K562 (cell line): ENCODE data around the gene C6orf141. TPM values are rescaled to one million over a fixed set of nuclear protein-coding genes. Genes with fewer than 3 reads are reported as not detected.

ENCODE experiments used
- ATAC-seq: fragments of 200-7000 bp; cut with Tn5 transposase; 3 replicates; pipeline ENCODE4 v1.9.1; 2020; ENCODE audit warnings: moderate library complexity
- Bru-seq: library from RNA; stranded (reverse); fragments of 400-500 nt; gene quantifications from one replicate; lab custom pipeline; 2021; lab: Mats Ljungman, UMichigan
- BruChase-seq, 2 experiments: library from RNA; stranded (reverse); fragments of 400-500 nt; gene quantifications; one replicate each; lab custom pipeline; 2021; lab: Mats Ljungman, UMichigan
- BruUV-seq: library from RNA; stranded (reverse); fragments of 400-500 nt; replicated peaks from 2 replicates; lab custom pipeline; 2021; lab: Mats Ljungman, UMichigan
- CTCF ChIA-PET: fragments of 300-600 bp; formaldehyde crosslinking; extraction: SDS; loops from one replicate; lab custom pipeline; 2021; ENCODE audit warnings: low intra/inter-chr PET ratio; lab: Yijun Ruan, JAX
- POLR2A ChIA-PET: fragments of 300-600, 350-650 bp; sonication (Branson Sonifier 250); formaldehyde crosslinking; extraction: SDS; loops from one replicate; lab custom pipeline; 2021; ENCODE audit warnings: antibody characterized with exemption, inconsistent platforms; lab: Yijun Ruan, JAX
- DNase-seq, 4 experiments: peaks; one replicate each; pipeline versions ENCODE4 v3.0.0 to v3.0.0-alpha.2; 2011 to 2018; ENCODE audit warnings: low spot score in 3 of 4, mixed read lengths in 3 of 4; ENCODE audit errors: extremely low read depth in 1 of 4
- FAIRE-seq: peaks from 2 replicates; lab custom pipeline; 2011; peaks lifted over from hg19 to GRCh38; lab: Jason Lieb, UNC
- H2AFZ ChIP-seq: 2 replicates; pipeline ENCODE4 v1.6.0; 2011; ENCODE audit warnings: low read depth, low read length, control low read depth, inconsistent platforms
- H3K27ac ChIP-seq: fragments of 200-600 bp; 3 replicates; pipeline ENCODE4 v1.8.0; 2011; ENCODE audit warnings: low read depth, mild to moderate bottlenecking, control low read depth, inconsistent platforms, low read length, moderate library complexity, mixed read lengths; ENCODE audit errors: extremely low read depth
- H3K27me3 ChIP-seq, 2 experiments: fragments of 300-600 bp in 1 of 2; 2 replicates in 1 of 2; 3 replicates in 1 of 2; pipeline versions ENCODE4 v1.6.0 to v1.8.0; 2011; ENCODE audit warnings: inconsistent platforms in 2 of 2, low read length in 2 of 2, mild to moderate bottlenecking in 1 of 2, mixed read lengths in 1 of 2, moderate library complexity in 1 of 2; ENCODE audit not compliant: control insufficient read depth in 2 of 2, insufficient read depth in 2 of 2
- H3K36me3 ChIP-seq: fragments of 300-600 bp; 3 replicates; pipeline ENCODE4 v1.8.0; 2011; ENCODE audit warnings: mild to moderate bottlenecking, low read length, inconsistent platforms; ENCODE audit not compliant: control insufficient read depth, insufficient read depth
- H3K4me1 ChIP-seq, 2 experiments: fragments of 200-600 bp in 1 of 2; replicated peaks in 1 of 2; 2 replicates in 1 of 2; 3 replicates in 1 of 2; pipeline versions ENCODE4 v1.5.1 to v1.8.0; 2011; ENCODE audit warnings: inconsistent platforms in 2 of 2, low read length in 2 of 2, mild to moderate bottlenecking in 1 of 2, mixed read lengths in 1 of 2, moderate library complexity in 1 of 2; ENCODE audit not compliant: control insufficient read depth in 2 of 2, insufficient read depth in 2 of 2
- H3K4me2 ChIP-seq: 2 replicates; pipeline ENCODE4 v1.6.1; 2011; ENCODE audit warnings: low read length, control low read depth, inconsistent platforms, mixed read lengths; ENCODE audit not compliant: insufficient read depth
- H3K4me3 ChIP-seq: fragments of 200-600 bp; sonication (generic), shearing (Covaris generic); 2 replicates; pipeline ENCODE4 v1.5.1; 2016; ENCODE audit warnings: control low read depth, inconsistent platforms
- H3K79me2 ChIP-seq: fragments of 200-600 bp; 3 replicates; pipeline ENCODE4 v1.8.0; 2011; ENCODE audit warnings: low read length, inconsistent platforms; ENCODE audit not compliant: control insufficient read depth, insufficient read depth
- H3K9ac ChIP-seq, 2 experiments: 2 replicates each; pipeline versions ENCODE4 v1.6.0 to v1.6.1; 2011; ENCODE audit warnings: low read depth in 2 of 2, low read length in 2 of 2, control low read depth in 1 of 2, inconsistent platforms in 1 of 2, mild to moderate bottlenecking in 1 of 2, mixed read lengths in 1 of 2; ENCODE audit not compliant: insufficient read depth in 1 of 2
- H3K9me1 ChIP-seq: one replicate; pipeline ENCODE4 v1.6.0; 2011; ENCODE audit warnings: inconsistent platforms, mild to moderate bottlenecking, low read length, moderate library complexity; ENCODE audit not compliant: control insufficient read depth, insufficient read depth
- H3K9me3 ChIP-seq: replicated peaks from 2 replicates; pipeline ENCODE4 v1.5.1; 2011; ENCODE audit warnings: low read depth, low read length, inconsistent platforms; ENCODE audit not compliant: control insufficient read depth, insufficient read depth
- H4K20me1 ChIP-seq: replicated peaks from 2 replicates; pipeline ENCODE4 v1.6.1; 2011; ENCODE audit warnings: low read length, inconsistent platforms, mixed read lengths; ENCODE audit not compliant: control insufficient read depth, insufficient read depth
- BHLHE40 ChIP-seq: IDR thresholded peaks from 2 replicates; pipeline ENCODE4 v1.6.1; 2011; ENCODE audit warnings: low read length, improper control_type of control experiment
- ZBTB33 ChIP-seq: sonication (generic); formaldehyde crosslinking; IDR thresholded peaks from 2 replicates; pipeline ENCODE4 v1.8.1; 2023; ENCODE audit warnings: mild to moderate bottlenecking, missing genetic modification reagents
- WGBS: fragments of 100-300 bp; shearing (Covaris generic); methylation state at CpG from one replicate; pipeline ENCODE4 v1.1.6; 2016; ENCODE audit warnings: low coverage, mixed read lengths; ENCODE audit not compliant: insufficient coverage; ENCODE audit errors: missing lambda C conversion rate; 5-methylcytosine and 5-hydroxymethylcytosine counted together
- in situ Hi-C: fragments of 300-500 bp; cut with MboI; formaldehyde crosslinking; loops from 4 replicates; pipeline ENCODE4 v1.15.0; 2018; ENCODE audit warnings: inconsistent platforms, mixed read lengths
- intact Hi-C: fragments of 100-400 bp; cut with micrococcal nuclease; formaldehyde crosslinking; loops from 2 replicates; pipeline ENCODE4 v1.14.2; 2022
- long read RNA-seq, 3 experiments: library from polyadenylated mRNA in 2 of 3; library from RNA in 1 of 3; unstranded in 2 of 3; stranded (forward) in 1 of 3; transcript quantifications; one replicate each; pipeline ENCODE4 v2.0.0, GENCODE V29; 2019 to 2022
- polyA minus RNA-seq, 3 experiments: library from RNA; depleted of rRNA, polyadenylated mRNA; stranded (reverse); fragments of >200 nt; gene quantifications; 2 replicates each; pipeline ENCODE4 v1.2.3, GENCODE V29; 2011
- polyA plus RNA-seq, 8 experiments: library from polyadenylated mRNA; depleted of rRNA in 4 of 8; stranded (reverse) in 5 of 8; unstranded in 3 of 8; fragments of >200 nt; fragmentation: Nextera tagmentation in 2 of 8; fragmentation: Illumina TruSeq in 1 of 8; extraction: Ambion mirVana in 2 of 8; extraction: Trizol in 1 of 8; gene quantifications; 2 replicates each; pipeline versions ENCODE4 v1.2.1 to v1.2.3, GENCODE V29; 2011 to 2014; ENCODE audit warnings: inconsistent platforms in 1 of 8, missing spikeins in 1 of 8
- total RNA-seq, 7 experiments: library from RNA; depleted of rRNA in 6 of 7; stranded (reverse); fragments of >200 nt in 6 of 7; fragmentation: Illumina TruSeq in 2 of 7; extraction: Trizol in 2 of 7; gene quantifications; 2 replicates each; pipeline versions ENCODE4 v1.2.1 to v1.2.3, GENCODE V29; 2011 to 2021; ENCODE audit warnings: low replicate concordance in 1 of 7

Gene C6orf141
- not detected in 2 replicates for total RNA-seq (2011; cell fraction: chromatin; rRNA removed; ENCODE audit: low replicate concordance)
- total RNA-seq (2011; cell fraction: nucleolus; rRNA removed), result not detected in 2 replicates
- total RNA-seq (2011; cell fraction: nucleoplasm; rRNA removed), result not detected in 2 replicates
- total RNA-seq (2014; rRNA removed), result not detected in 2 replicates
- total RNA-seq (2014; rRNA removed; fragmentation: Illumina TruSeq; extraction: Trizol), result not detected in 2 replicates
- total RNA-seq (2015; rRNA removed; fragmentation: Illumina TruSeq; extraction: Trizol), result not detected in 2 replicates
- not detected in 2 replicates for total RNA-seq (2021)
- not detected in 2 replicates for polyA plus RNA-seq (2011; rRNA removed)
- not detected in 2 replicates for polyA plus RNA-seq (2011; cell fraction: cytosol; rRNA removed)
- not detected in 2 replicates for polyA plus RNA-seq (2011; cell fraction: nucleus; rRNA removed)
- not detected in 2 replicates for polyA plus RNA-seq (2012)
- polyA plus RNA-seq (2014; fragmentation: Illumina TruSeq; extraction: Trizol), result not detected in 2 replicates
- not detected for polyA plus RNA-seq (2014; fragmentation: Nextera tagmentation; extraction: Ambion mirVana)
- polyA plus RNA-seq (2014; rRNA removed), result not detected in 2 replicates
- not detected in 2 replicates for polyA minus RNA-seq (2011; rRNA and poly(A)+ RNA removed)
- not detected in 2 replicates for polyA minus RNA-seq (2011; cell fraction: cytosol; rRNA and poly(A)+ RNA removed)
- polyA minus RNA-seq (2011; cell fraction: nucleus; rRNA and poly(A)+ RNA removed), result not detected in 2 replicates
- Bru-seq, nascent RNA, result not detected
- BruChase-seq, experiment 1, labeled RNA remaining after a 2-hour chase, result percentile 2 among the genes with signal in this experiment
- BruChase-seq, experiment 2, labeled RNA remaining after a 6-hour chase, result percentile 30 among the genes with signal in this experiment
- long read RNA-seq, experiment 1, result 0 reads
- long read RNA-seq, experiment 2, result 0 reads
- long read RNA-seq, experiment 3, result 0 reads

- WGBS, result 79% methylated on average over 27 of the region's 42 CpGs
- Histone ChIP-seq H3K4me1 (0 out of 5 replicates have a peak, but pooled peaks cover 0 to 8% of the 10 kb centered on the region in 2 experiments), H3K79me2 (no peaks in the 10 kb centered on the region), H3K9me3 (no peaks in the 10 kb centered on the region), H3K9me1 (no peaks in the 10 kb centered on the region), H3K36me3 (no peaks in the 10 kb centered on the region), H3K4me3 (no peak within 1 kb of the TSS), H3K4me2 (no peak within 1 kb of the TSS), H2AFZ (0 out of 2 replicates have a peak within 1 kb of the TSS, but pooled peaks have one; percentile 4), H3K9ac (no peak within 1 kb of the TSS), H4K20me1 (no peaks in the 10 kb centered on the region), H3K27me3 (no peaks in the 10 kb centered on the region), H3K27ac (no peak within 1 kb of the TSS)
- in situ Hi-C loops (no loop called here), intact Hi-C loops (no loop called here)
- DNase-seq (no peak), ATAC-seq (no peak), FAIRE-seq (no peak)
- ChIA-PET POLR2A (interaction anchor here (0.6 kb wide), 1 partner anchor 585 kb away, joined by 3 read pairs; no protein-coding TSS in a partner anchor), CTCF (no interaction called here)
- no peak for TF ChIP-seq BHLHE40
- peak; percentile 84 for TF ChIP-seq ZBTB33 (CRISPR knock-in tag)
- BruUV-seq, result no TSS peak
Observed at GRCh38 chr6:49550492-49551077, at the start of gene C6orf141. Gene C6orf141 (plus strand): TSS chr6:49550668. CDS start chr6:49550793, 125 bp downstream.
